ENCODE measurements around the gene CX3CR1.

- TF ChIP-seq ZBTB7A (IDR thresholded peaks at IDR 0.05; ENCODE audit: borderline replicate concordance, control insufficient read depth, low read depth, low read length): no peak
- TF ChIP-seq EP300 (IDR thresholded peaks at IDR 0.05; ENCODE audit: low read length): no peak
- TF ChIP-seq CTCF (IDR thresholded peaks at IDR 0.05 in 2 of 3, conservative IDR thresholded peaks at IDR 0.05 in 1 of 3; ENCODE audit: insufficient read depth in 2 of 3, low read depth in 1 of 3, low read length in 3 of 3): no peak
- TF ChIP-seq PCBP2 (IDR thresholded peaks at IDR 0.05; ENCODE audit: low read depth, low read length, poor library complexity, severe bottlenecking): no peak
- TF ChIP-seq SIN3B (IDR thresholded peaks at IDR 0.05; ENCODE audit: low read depth): no peak
- no peak for TF ChIP-seq EZH2 (IDR thresholded peaks at IDR 0.05; ENCODE audit: borderline replicate concordance, low read depth, low read length)
- no peak for TF ChIP-seq MAFK (IDR thresholded peaks at IDR 0.05; ENCODE audit: low read length)
- TF ChIP-seq ZNF699 (CRISPR knock-in tag; IDR thresholded peaks at IDR 0.05; ENCODE audit: insufficient replicate concordance): no peak
- no peak for TF ChIP-seq TAF1 (IDR thresholded peaks at IDR 0.05; ENCODE audit: control insufficient read depth, extremely low read depth, insufficient read depth, low read length, severe bottlenecking)
- no peak for TF ChIP-seq FIP1L1 (IDR thresholded peaks at IDR 0.05; ENCODE audit: low read depth, low read length, poor library complexity, severe bottlenecking)
- TF ChIP-seq RFX5 (IDR thresholded peaks at IDR 0.05; ENCODE audit: low read depth, low read length): no peak
- TF ChIP-seq DDX20 (tag; IDR thresholded peaks at IDR 0.05; ENCODE audit: low read depth): no peak
- TF ChIP-seq BRF1 (IDR thresholded peaks at IDR 0.05; ENCODE audit: borderline replicate concordance, extremely low read depth, insufficient read length): no peak
These were observed 29.6 kb downstream of the CX3CR1 start for GRCh38 chr3:39250116-39250747.
